ENCODE data around the gene DOC2B. TPM values are rescaled to one million over a fixed set of nuclear protein-coding genes. Genes with fewer than 3 reads are reported as not detected.

Gene DOC2B
- polyA plus RNA-seq, 1 of the 3 experiments (the other 2 are of a cell fraction): 0.16 TPM

DNA sequence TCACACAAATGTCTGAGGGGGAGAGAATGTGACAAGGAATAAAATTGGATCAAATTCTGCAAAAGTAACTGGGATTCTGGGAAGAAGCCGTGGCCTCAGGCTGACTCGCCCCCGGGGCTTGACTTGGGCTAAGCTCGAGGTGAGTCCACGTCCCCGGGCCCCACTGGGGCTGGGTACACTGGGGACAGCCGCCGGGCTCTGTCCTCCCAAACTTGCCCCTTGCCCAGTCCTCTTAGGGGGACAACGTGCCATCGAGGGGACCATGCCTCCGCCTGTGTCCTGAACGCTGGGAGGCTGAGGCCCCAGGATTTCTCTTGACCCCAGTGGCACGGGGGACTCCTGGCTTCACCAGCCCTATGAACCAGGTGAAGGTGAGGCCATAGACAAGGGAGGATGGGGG is 21.1 kb downstream of the DOC2B start:
- H4K20me1 ChIP-seq (ENCODE audit: insufficient read depth): no peaks in the 10 kb centered on the region
- no peaks in the 10 kb centered on the region for H3K79me2 ChIP-seq (ENCODE audit: insufficient read depth)
- 56% methylated on average over 13 of the region's 13 CpGs for WGBS (ENCODE audit: low lambda C conversion rate)
- no peak overlapping the region for H2AFZ ChIP-seq (ENCODE audit: low read depth)
- no peak overlapping the region for H3K9ac ChIP-seq
- H3K27me3 ChIP-seq (ENCODE audit: insufficient read depth): no peaks in the 10 kb centered on the region; the same call in 1 of the 2 replicates
- no peaks in the 10 kb centered on the region for H3K4me1 ChIP-seq (ENCODE audit: control insufficient read depth in 1 of 2, insufficient read depth in 2 of 2, low read depth in 1 of 2, low read length in 1 of 2)
- ChIA-PET POLR2A (no interaction called here), CTCF (interaction anchor here (0.6 to 0.9 kb wide), 2 partner anchors 149 to 252 kb away, joined by 3 to 4 read pairs; no protein-coding TSS in a partner anchor)
- no peaks in the 10 kb centered on the region for H3F3A ChIP-seq (replicated peaks; ENCODE audit: insufficient read depth)
- no peak overlapping the region for H3K4me3 ChIP-seq (ENCODE audit: low read depth in 2 of 2, low read length in 1 of 2)
- no peak overlapping the region for H3K27ac ChIP-seq (ENCODE audit: low read depth in 2 of 2, low read length in 1 of 2)
- H3K4me2 ChIP-seq: no peak overlapping the region
- no peak for TF ChIP-seq GATA2 (CRISPR knock-in tag; IDR thresholded peaks at IDR 0.05)
- TF ChIP-seq RAD21 (IDR thresholded peaks at IDR 0.05; ENCODE audit: low read length): no peak
- no peak for TF ChIP-seq TCF12 (IDR thresholded peaks at IDR 0.05)
- TF ChIP-seq, protein P1, sequence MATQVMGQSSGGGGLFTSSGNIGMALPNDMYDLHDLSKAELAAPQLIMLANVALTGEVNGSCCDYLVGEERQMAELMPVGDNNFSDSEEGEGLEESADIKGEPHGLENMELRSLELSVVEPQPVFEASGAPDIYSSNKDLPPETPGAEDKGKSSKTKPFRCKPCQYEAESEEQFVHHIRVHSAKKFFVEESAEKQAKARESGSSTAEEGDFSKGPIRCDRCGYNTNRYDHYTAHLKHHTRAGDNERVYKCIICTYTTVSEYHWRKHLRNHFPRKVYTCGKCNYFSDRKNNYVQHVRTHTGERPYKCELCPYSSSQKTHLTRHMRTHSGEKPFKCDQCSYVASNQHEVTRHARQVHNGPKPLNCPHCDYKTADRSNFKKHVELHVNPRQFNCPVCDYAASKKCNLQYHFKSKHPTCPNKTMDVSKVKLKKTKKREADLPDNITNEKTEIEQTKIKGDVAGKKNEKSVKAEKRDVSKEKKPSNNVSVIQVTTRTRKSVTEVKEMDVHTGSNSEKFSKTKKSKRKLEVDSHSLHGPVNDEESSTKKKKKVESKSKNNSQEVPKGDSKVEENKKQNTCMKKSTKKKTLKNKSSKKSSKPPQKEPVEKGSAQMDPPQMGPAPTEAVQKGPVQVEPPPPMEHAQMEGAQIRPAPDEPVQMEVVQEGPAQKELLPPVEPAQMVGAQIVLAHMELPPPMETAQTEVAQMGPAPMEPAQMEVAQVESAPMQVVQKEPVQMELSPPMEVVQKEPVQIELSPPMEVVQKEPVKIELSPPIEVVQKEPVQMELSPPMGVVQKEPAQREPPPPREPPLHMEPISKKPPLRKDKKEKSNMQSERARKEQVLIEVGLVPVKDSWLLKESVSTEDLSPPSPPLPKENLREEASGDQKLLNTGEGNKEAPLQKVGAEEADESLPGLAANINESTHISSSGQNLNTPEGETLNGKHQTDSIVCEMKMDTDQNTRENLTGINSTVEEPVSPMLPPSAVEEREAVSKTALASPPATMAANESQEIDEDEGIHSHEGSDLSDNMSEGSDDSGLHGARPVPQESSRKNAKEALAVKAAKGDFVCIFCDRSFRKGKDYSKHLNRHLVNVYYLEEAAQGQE (IDR thresholded peaks at IDR 0.05; ENCODE audit: low read depth, low read length): no peak
- TF ChIP-seq FOSL2 (IDR thresholded peaks at IDR 0.05; ENCODE audit: borderline replicate concordance, low read depth): no peak
- TF ChIP-seq CTCF (IDR thresholded peaks at IDR 0.05): no peak
- no peak for TF ChIP-seq EP300 (IDR thresholded peaks at IDR 0.05; ENCODE audit: borderline replicate concordance in 1 of 2, low read depth in 1 of 2, low read length in 1 of 2)
- TF ChIP-seq POLR2AphosphoS5 (IDR thresholded peaks at IDR 0.05; ENCODE audit: low read depth, low read length): no peak
- TF ChIP-seq NRF1 (IDR thresholded peaks at IDR 0.05; ENCODE audit: low read depth, low read length): no peak
- no peak for TF ChIP-seq SMC3 (IDR thresholded peaks at IDR 0.05; ENCODE audit: low read depth, low read length)
- TF ChIP-seq ELF1 (IDR thresholded peaks at IDR 0.05): no peak
- TF ChIP-seq CHD2 (IDR thresholded peaks at IDR 0.05; ENCODE audit: low read length, partially characterized antibody): no peak
- TF ChIP-seq MAX (IDR thresholded peaks at IDR 0.05; ENCODE audit: low read depth): no peak
- TF ChIP-seq, protein P2, sequence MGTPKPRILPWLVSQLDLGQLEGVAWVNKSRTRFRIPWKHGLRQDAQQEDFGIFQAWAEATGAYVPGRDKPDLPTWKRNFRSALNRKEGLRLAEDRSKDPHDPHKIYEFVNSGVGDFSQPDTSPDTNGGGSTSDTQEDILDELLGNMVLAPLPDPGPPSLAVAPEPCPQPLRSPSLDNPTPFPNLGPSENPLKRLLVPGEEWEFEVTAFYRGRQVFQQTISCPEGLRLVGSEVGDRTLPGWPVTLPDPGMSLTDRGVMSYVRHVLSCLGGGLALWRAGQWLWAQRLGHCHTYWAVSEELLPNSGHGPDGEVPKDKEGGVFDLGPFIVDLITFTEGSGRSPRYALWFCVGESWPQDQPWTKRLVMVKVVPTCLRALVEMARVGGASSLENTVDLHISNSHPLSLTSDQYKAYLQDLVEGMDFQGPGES (IDR thresholded peaks at IDR 0.05; ENCODE audit: low read depth, low read length): no peak
- no peak for TF ChIP-seq RCOR1 (IDR thresholded peaks at IDR 0.05; ENCODE audit: low read length)
- TF ChIP-seq NFIC (IDR thresholded peaks at IDR 0.05; ENCODE audit: borderline replicate concordance): no peak
- no peak for TF ChIP-seq ZBTB33 (IDR thresholded peaks at IDR 0.05; ENCODE audit: borderline replicate concordance, low read depth)
- TF ChIP-seq FOXM1 (IDR thresholded peaks at IDR 0.05; ENCODE audit: low read depth): no peak
- H3K36me3 ChIP-seq (replicated peaks in 1 of 2; ENCODE audit: control insufficient read depth in 1 of 2, insufficient read depth in 2 of 2, low read length in 1 of 2): no peaks in the 10 kb centered on the region
- no peak for DNase-seq
- H3K9me2 ChIP-seq: no peaks in the 10 kb centered on the region
- H3K9me3 ChIP-seq: no peaks in the 10 kb centered on the region
